Measurements from ENCODE around the gene CFAP210. TPM values are rescaled to one million over a fixed set of nuclear protein-coding genes. Genes with fewer than 3 reads are reported as not detected.

CFAP210 gene
- total RNA-seq (2014; rRNA removed; shearing (Covaris generic)) (0.08 TPM in 1 of 2 replicates, not detected in the other), polyA plus RNA-seq (2016; fragmentation: Nextera tagmentation; extraction: Ambion mirVana) (2.9 and 3.7 TPM in 2 replicates)
- long read RNA-seq, partial matches to known transcripts, result 1 of 3 reads
- long read RNA-seq, other reads (novel, unspliced or antisense), result 2 of 3 reads

- peaks cover 4% of the 10 kb centered on the region; the same call in 2 of the 3 replicates for H3K36me3 Mint-ChIP-seq (ENCODE audit: low read depth)
- Histone ChIP-seq H3K27ac (ENCODE audit: low read depth) (no peak within 1 kb of the TSS; the same call in 1 of the 2 replicates), H3F3A (replicated peaks; ENCODE audit: low read depth) (0 out of 2 replicates have a peak, but pooled peaks cover 3% of the 10 kb centered on the region)
Measured at GRCh38 chr2:169694113-169694893, at the start of gene CFAP210, which contains the start of gene PHOSPHO2. Gene CFAP210, minus strand, starts transcription at chr2:169694405. Its CDS starts 78 bp downstream, at chr2:169694327. Gene PHOSPHO2, plus strand, starts transcription at chr2:169694469. Its CDS starts 6,503 bp downstream, at chr2:169700972.

More at GRCh38 chr2:169694113-169694893, at the start of gene CFAP210, which contains the start of gene PHOSPHO2:
- Histone ChIP-seq H3K36me3 (ENCODE audit: insufficient read depth) (no peaks in the 10 kb centered on the region; the same call in 1 of the 2 replicates), H2AFZ (peak within 1 kb of the TSS; percentile 100), H3K4me3 (peak within 1 kb of the TSS; percentile 93), H3K4me2 (peak within 1 kb of the TSS; percentile 80), H3K79me2 (replicated peaks; ENCODE audit: insufficient read depth) (no peaks in the 10 kb centered on the region), H4K20me1 (replicated peaks; ENCODE audit: insufficient read depth) (no peaks in the 10 kb centered on the region), H3K4me1 (ENCODE audit: insufficient read depth) (0 out of 2 replicates have a peak, but pooled peaks cover 3% of the 10 kb centered on the region), H3K27me3 (ENCODE audit: insufficient read depth) (no peaks in the 10 kb centered on the region), H3K9me2 (ENCODE audit: insufficient read depth) (no peaks in the 10 kb centered on the region)
- H3K27me3 Mint-ChIP-seq (ENCODE audit: insufficient read depth, low read depth, poor library complexity), result peaks cover 2% of the 10 kb centered on the region
- peaks cover 7% of the 10 kb centered on the region; the same call in 2 of the 3 replicates for H3K4me1 Mint-ChIP-seq
- peak within 1 kb of the TSS; percentile 88 for H3K27ac Mint-ChIP-seq
- peak; percentile 98 for ATAC-seq
- no peak for TF ChIP-seq ZNF462 (CRISPR knock-in tag; IDR thresholded peaks at IDR 0.05)
- 0 out of 2 replicates have a peak, but pooled peaks have one; percentile 43 for TF ChIP-seq ETS1 (IDR thresholded peaks at IDR 0.05)
- 0 out of 4 replicates have a peak, but pooled peaks of 1 of the 2 experiments have one; percentile 2 for TF ChIP-seq CTCF (conservative IDR thresholded peaks at IDR 0.05; ENCODE audit: low read depth in 2 of 2)
- no peak for TF ChIP-seq REST (IDR thresholded peaks at IDR 0.05; ENCODE audit: unreplicated experiment)
- peak; percentile 91 for TF ChIP-seq CREB1 (CRISPR knock-in tag; IDR thresholded peaks at IDR 0.05; ENCODE audit: low read depth)
- TF ChIP-seq POLR2AphosphoS5 (IDR thresholded peaks at IDR 0.05; ENCODE audit: low read depth), result peak; percentile 93
- no peaks in the 10 kb centered on the region for H3K9me3 Mint-ChIP-seq
- peak within 1 kb of the TSS; percentile 91 for H3K4me3 Mint-ChIP-seq
- peak; percentile 97 for DNase-seq (ENCODE audit: low spot score)
